Astrocyte of the cerebellum (primary cell): Measurements from ENCODE around the gene CRMP1.

Experiments used
- DNase-seq: peaks from one replicate; pipeline ENCODE4 v3.0.0-alpha.2; 2011; ENCODE audit warnings: low read depth
- H3K4me3 ChIP-seq: 2 replicates; pipeline ENCODE4 v1.5.1; 2011; ENCODE audit warnings: mild to moderate bottlenecking, low read depth, low read length, moderate library complexity
- CTCF ChIP-seq: IDR thresholded peaks from 2 replicates; pipeline ENCODE4 v1.5.1; 2012; ENCODE audit warnings: low read length, low read depth, moderate library complexity, mild to moderate bottlenecking; ENCODE audit errors: missing control alignments
- in situ Hi-C: cut with HindIII; loops from 2 replicates; pipeline ENCODE4 v1.10.0; 2017; ENCODE audit warnings: low sequenced_read_pairs

The CRMP1 gene

GRCh38 chr4:5921101-5921980 is 28.5 kb upstream of the CRMP1 start:
- in situ Hi-C loops = no loop called here
- TF ChIP-seq CTCF = no peak
- no peak for DNase-seq
- no peak overlapping the region for H3K4me3 ChIP-seq

- H3K4me3 ChIP-seq = no peak overlapping the region
- DNase-seq = no peak
- TF ChIP-seq CTCF = no peak
- in situ Hi-C loops = no loop called here
These were observed 26.7 kb upstream of the CRMP1 start for GRCh38 chr4:5919571-5919970.

GRCh38 chr4:5919044-5919443 is 26.2 kb upstream of the CRMP1 start:
- no peak for DNase-seq

GRCh38 chr4:5918331-5918985 is 25.6 kb upstream of the CRMP1 start:
- in situ Hi-C loops = no loop called here
- no peak overlapping the region for H3K4me3 ChIP-seq
- TF ChIP-seq CTCF = no peak
- no peak for DNase-seq

More at GRCh38 chr4:5919044-5919443, 26.2 kb upstream of the CRMP1 start:
- no peak overlapping the region for H3K4me3 ChIP-seq
- TF ChIP-seq CTCF = no peak
- in situ Hi-C loops = no loop called here

GRCh38 chr4:5917672-5918071 is 24.8 kb upstream of the CRMP1 start:
- no peak overlapping the region for H3K4me3 ChIP-seq
- in situ Hi-C loops = no loop called here
- TF ChIP-seq CTCF = no peak
- no peak for DNase-seq

- in situ Hi-C loops = no loop called here
- no peak overlapping the region for H3K4me3 ChIP-seq
- no peak for DNase-seq
- TF ChIP-seq CTCF = no peak
These were observed 23.3 kb upstream of the CRMP1 start for GRCh38 chr4:5916229-5916628.
